DOHH2 (cell line): ENCODE data around the gene GPR55.

ENCODE experiments used
- H3F3A ChIP-seq: fragments of 200-600 bp; sonication (generic), shearing (Covaris generic); 2 replicates; pipeline ENCODE4 v1.6.0; 2016; ENCODE audit warnings: antibody characterized with exemption, mild to moderate bottlenecking; ENCODE audit not compliant: control insufficient read depth, insufficient read depth
- H3K27ac ChIP-seq: fragments of 200-600 bp; sonication (generic); 2 replicates; pipeline ENCODE4 v1.5.1; 2014; ENCODE audit warnings: low read depth, mild to moderate bottlenecking, low read length, moderate library complexity
- H3K27me3 ChIP-seq: fragments of 200-600 bp; sonication (generic); 2 replicates; pipeline ENCODE4 v1.6.1; 2014; ENCODE audit warnings: mild to moderate bottlenecking, low read length, mixed read lengths; ENCODE audit not compliant: control insufficient read depth
- H3K36me3 ChIP-seq: fragments of 200-600 bp; sonication (generic); 2 replicates; pipeline ENCODE4 v1.6.1; 2014; ENCODE audit warnings: mild to moderate bottlenecking, low read length, moderate library complexity, mixed read lengths; ENCODE audit not compliant: control insufficient read depth
- H3K4me1 ChIP-seq: fragments of 200-600 bp; sonication (generic); 2 replicates; pipeline ENCODE4 v1.6.1; 2014; ENCODE audit warnings: mild to moderate bottlenecking, low read length, mixed read lengths; ENCODE audit not compliant: control insufficient read depth
- H3K4me2 ChIP-seq: fragments of 200-600 bp; sonication (generic); 2 replicates; pipeline ENCODE4 v1.6.0; 2014; ENCODE audit warnings: mild to moderate bottlenecking, low read length, moderate library complexity
- H3K4me3 ChIP-seq: fragments of 200-600 bp; sonication (generic); 2 replicates; pipeline ENCODE4 v1.5.1; 2014; ENCODE audit warnings: mild to moderate bottlenecking, low read length, mixed read lengths
- H3K79me2 ChIP-seq: fragments of 200-600 bp; sonication (generic); 2 replicates; pipeline ENCODE4 v1.6.1; 2014; ENCODE audit warnings: mild to moderate bottlenecking, low read length, mixed read lengths; ENCODE audit not compliant: control insufficient read depth
- H3K9me2 ChIP-seq: fragments of 200-600 bp; sonication (generic); replicated peaks from 2 replicates; pipeline ENCODE4 v1.6.1; 2014; ENCODE audit warnings: mild to moderate bottlenecking, low read length, mixed read lengths; ENCODE audit not compliant: control insufficient read depth
- H3K9me3 ChIP-seq: fragments of 200-600 bp; sonication (generic); 2 replicates; pipeline ENCODE4 v1.6.1; 2014; ENCODE audit warnings: antibody characterized with exemption, low read length, mixed read lengths; ENCODE audit not compliant: control insufficient read depth, insufficient read depth
- H4K20me1 ChIP-seq: fragments of 200-600 bp; sonication (generic); 2 replicates; pipeline ENCODE4 v1.6.0; 2014; ENCODE audit warnings: low read depth, mild to moderate bottlenecking, antibody characterized with exemption, low read length, moderate library complexity; ENCODE audit not compliant: control insufficient read depth, insufficient read depth
- CTCF ChIP-seq: fragments of 200-600 bp; sonication (generic); IDR thresholded peaks from one replicate; pipeline ENCODE4 v1.5.1; 2014; ENCODE audit warnings: antibody characterized with exemption, mild to moderate bottlenecking, low read depth, low read length; ENCODE audit not compliant: poor library complexity, severe bottlenecking
- EZH2phosphoT487 ChIP-seq: fragments of 200-600 bp; sonication (generic); IDR thresholded peaks from 2 replicates; pipeline ENCODE4 v1.6.1; 2017; ENCODE audit warnings: borderline replicate concordance, mild to moderate bottlenecking, antibody characterized with exemption, low read length, moderate library complexity, mixed read lengths

The GPR55 gene

DNA sequence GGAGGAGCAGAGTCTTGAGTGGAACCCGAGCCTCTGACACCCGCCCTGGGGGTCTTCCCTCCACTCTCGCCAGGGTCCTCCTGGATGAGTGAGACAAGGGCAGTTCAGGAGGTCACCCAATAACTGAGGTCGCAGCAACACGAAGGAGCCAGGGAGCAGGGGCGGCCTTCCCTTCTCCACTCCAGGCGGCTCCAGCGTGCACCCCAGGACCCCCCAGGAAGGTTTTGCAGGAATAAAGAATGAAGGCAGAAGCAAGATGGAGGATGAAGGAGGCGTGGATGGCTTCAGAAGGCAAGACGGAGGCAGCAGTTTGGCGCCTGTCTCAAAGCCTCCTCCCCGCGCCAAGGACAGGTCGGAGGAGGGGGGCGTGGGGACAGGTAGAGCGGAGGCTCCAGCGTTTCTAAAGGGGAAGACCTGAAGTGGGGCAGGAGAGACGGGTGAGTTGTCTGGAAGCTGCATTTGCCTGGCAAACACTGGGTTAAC is 60.9 kb downstream of the GPR55 start:
- H3K9me3 ChIP-seq = no peaks in the 10 kb centered on the region
- H3K4me1 ChIP-seq = peaks cover 55% of the 10 kb centered on the region
- no peak for TF ChIP-seq CTCF
- TF ChIP-seq EZH2phosphoT487 = no peak
- no peaks in the 10 kb centered on the region for H3K36me3 ChIP-seq
- H4K20me1 ChIP-seq = no peaks in the 10 kb centered on the region; the same call in 1 of the 2 replicates
- peak overlapping the region; percentile 79 for H3K4me3 ChIP-seq
- H3K9me2 ChIP-seq = no peaks in the 10 kb centered on the region
- H3K27me3 ChIP-seq = peaks cover 18% of the 10 kb centered on the region
- H3K4me2 ChIP-seq = peak overlapping the region; percentile 81
- H3K79me2 ChIP-seq = no peaks in the 10 kb centered on the region
- H3F3A ChIP-seq = peaks cover 8% of the 10 kb centered on the region
- no peak overlapping the region for H3K27ac ChIP-seq

GRCh38 chr2:230863442-230864121 is 61.5 kb downstream of the GPR55 start:
- TF ChIP-seq EZH2phosphoT487 (no peak), CTCF (no peak)
- Histone ChIP-seq H3K4me3 (no peak overlapping the region), H4K20me1 (no peaks in the 10 kb centered on the region; the same call in 1 of the 2 replicates), H3K79me2 (no peaks in the 10 kb centered on the region), H3F3A (peaks cover 8% of the 10 kb centered on the region), H3K4me2 (no peak overlapping the region), H3K4me1 (peaks cover 61% of the 10 kb centered on the region), H3K36me3 (no peaks in the 10 kb centered on the region), H3K9me2 (no peaks in the 10 kb centered on the region), H3K27ac (no peak overlapping the region), H3K27me3 (peaks cover 18% of the 10 kb centered on the region), H3K9me3 (no peaks in the 10 kb centered on the region)

GRCh38 chr2:230863031-230863430 is 62.0 kb downstream of the GPR55 start:
- Histone ChIP-seq H3K27me3 (peaks cover 18% of the 10 kb centered on the region), H3K79me2 (no peaks in the 10 kb centered on the region), H3K9me3 (no peaks in the 10 kb centered on the region), H3K4me2 (no peak overlapping the region), H3F3A (peaks cover 8% of the 10 kb centered on the region), H3K27ac (no peak overlapping the region), H3K36me3 (no peaks in the 10 kb centered on the region), H4K20me1 (no peaks in the 10 kb centered on the region; the same call in 1 of the 2 replicates), H3K4me1 (peaks cover 56% of the 10 kb centered on the region), H3K4me3 (no peak overlapping the region), H3K9me2 (no peaks in the 10 kb centered on the region)
- TF ChIP-seq EZH2phosphoT487 (no peak), CTCF (no peak)
